ENCODE data around the gene ALS2.

ALS2 gene

GRCh38 chr2:201794294-201794693 lies 13.6 kb upstream of the ALS2 start:
- in situ Hi-C loops (cut with MboI; ENCODE audit: low pct_unique_long_range_greater_than_20kb, low sequenced_read_pairs, unreplicated experiment): no loop called here
- no peak for DNase-seq (ENCODE audit: low spot score)
- TF ChIP-seq CTCF (IDR thresholded peaks at IDR 0.05; ENCODE audit: extremely low read depth, insufficient read depth, missing control alignments): no peak

- TF ChIP-seq CTCF (IDR thresholded peaks at IDR 0.05; ENCODE audit: extremely low read depth, insufficient read depth, missing control alignments): no peak
- in situ Hi-C loops (cut with MboI; ENCODE audit: low pct_unique_long_range_greater_than_20kb, low sequenced_read_pairs, unreplicated experiment): no loop called here
- no peak for DNase-seq (ENCODE audit: low spot score)
Observed at GRCh38 chr2:201793631-201794030, 12.9 kb upstream of the ALS2 start.

GRCh38 chr2:201790989-201791388 lies 10.3 kb upstream of the ALS2 start:
- no peak for TF ChIP-seq CTCF (IDR thresholded peaks at IDR 0.05; ENCODE audit: extremely low read depth, insufficient read depth, missing control alignments)
- DNase-seq (ENCODE audit: low spot score): no peak
- in situ Hi-C loops (cut with MboI; ENCODE audit: low pct_unique_long_range_greater_than_20kb, low sequenced_read_pairs, unreplicated experiment): no loop called here

- in situ Hi-C loops (cut with MboI; ENCODE audit: low pct_unique_long_range_greater_than_20kb, low sequenced_read_pairs, unreplicated experiment): no loop called here
- DNase-seq (ENCODE audit: low spot score): no peak
- TF ChIP-seq CTCF (IDR thresholded peaks at IDR 0.05; ENCODE audit: extremely low read depth, insufficient read depth, missing control alignments): no peak
Observed at GRCh38 chr2:201790291-201790690, 9.6 kb upstream of the ALS2 start.

- no peak for DNase-seq (ENCODE audit: low spot score)
- TF ChIP-seq CTCF (IDR thresholded peaks at IDR 0.05; ENCODE audit: extremely low read depth, insufficient read depth, missing control alignments): no peak
- in situ Hi-C loops (cut with MboI; ENCODE audit: low pct_unique_long_range_greater_than_20kb, low sequenced_read_pairs, unreplicated experiment): no loop called here
Observed at GRCh38 chr2:201789395-201789794, 8.7 kb upstream of the ALS2 start.

- in situ Hi-C loops (cut with MboI; ENCODE audit: low pct_unique_long_range_greater_than_20kb, low sequenced_read_pairs, unreplicated experiment): no loop called here
- TF ChIP-seq CTCF (IDR thresholded peaks at IDR 0.05; ENCODE audit: extremely low read depth, insufficient read depth, missing control alignments): no peak
- no peak for DNase-seq (ENCODE audit: low spot score)
Observed at GRCh38 chr2:201788371-201788770, 7.6 kb upstream of the ALS2 start.

GRCh38 chr2:201786471-201786870 lies 5.7 kb upstream of the ALS2 start:
- in situ Hi-C loops (cut with MboI; ENCODE audit: low pct_unique_long_range_greater_than_20kb, low sequenced_read_pairs, unreplicated experiment): no loop called here
- DNase-seq (ENCODE audit: low spot score): no peak
- no peak for TF ChIP-seq CTCF (IDR thresholded peaks at IDR 0.05; ENCODE audit: extremely low read depth, insufficient read depth, missing control alignments)
